PC-9 (cell line): ENCODE measurements around the gene ALX4. TPM values are rescaled to one million over a fixed set of nuclear protein-coding genes. Genes with fewer than 3 reads are reported as not detected.

Source experiments
- BruUV-seq: library from RNA; stranded (reverse); fragments of 400-500 nt; replicated peaks from 2 replicates; lab custom pipeline; 2021; lab: Mats Ljungman, UMichigan
- CTCF ChIA-PET: fragments of 300-600 bp; sonication (Branson Sonifier 250); formaldehyde crosslinking; loops from one replicate; lab custom pipeline; 2022; ENCODE audit warnings: antibody characterized with exemption; lab: Charles Lee
- POLR2A ChIA-PET: fragments of 300-600 bp; sonication (Branson Sonifier 250); formaldehyde crosslinking; loops from one replicate; lab custom pipeline; 2022; ENCODE audit warnings: antibody characterized with exemption; ENCODE audit not compliant: unreplicated experiment; lab: Charles Lee
- DNase-seq, 2 experiments: peaks; one replicate each; pipeline versions ENCODE4 v3.0.0 to v3.0.0-alpha.2; 2015 to 2022; ENCODE audit warnings: mixed read lengths in 1 of 2
- H2AFZ ChIP-seq: fragments of 200-600 bp; sonication (generic); 2 replicates; pipeline ENCODE4 v1.8.1; 2017; ENCODE audit warnings: antibody characterized with exemption
- H3F3A ChIP-seq: fragments of 200-600 bp; sonication (generic); 2 replicates; pipeline ENCODE4 v1.8.1; 2017; ENCODE audit warnings: antibody characterized with exemption, mild to moderate bottlenecking, low read depth; ENCODE audit not compliant: insufficient read depth
- H3K27ac ChIP-seq: fragments of 200-600 bp; sonication (generic); 2 replicates; pipeline ENCODE4 v1.6.1; 2016; ENCODE audit warnings: mixed run types
- H3K27me3 ChIP-seq: fragments of 200-600 bp; sonication (generic); 2 replicates; pipeline ENCODE4 v1.6.1; 2016; ENCODE audit warnings: low read depth, mixed run types; ENCODE audit not compliant: insufficient read depth
- H3K36me3 ChIP-seq: fragments of 200-600 bp; sonication (generic); 2 replicates; pipeline ENCODE4 v1.6.1; 2016; ENCODE audit warnings: low read depth, mixed run types
- H3K4me1 ChIP-seq: fragments of 200-600 bp; sonication (generic); replicated peaks from 2 replicates; pipeline ENCODE4 v1.6.1; 2016; ENCODE audit warnings: mixed run types; ENCODE audit not compliant: insufficient read depth
- H3K4me2 ChIP-seq: fragments of 200-600 bp; sonication (generic); 2 replicates; pipeline ENCODE4 v1.6.1; 2017; ENCODE audit warnings: mixed run types
- H3K4me3 ChIP-seq: fragments of 200-600 bp; sonication (generic); 2 replicates; pipeline ENCODE4 v1.6.1; 2016; ENCODE audit warnings: mixed run types
- H3K79me2 ChIP-seq: fragments of 200-600 bp; sonication (generic); 2 replicates; pipeline ENCODE4 v1.6.1; 2017; ENCODE audit warnings: low read depth, mixed run types
- H3K9me2 ChIP-seq: fragments of 200-600 bp; sonication (generic); 2 replicates; pipeline ENCODE4 v1.8.1; 2017; ENCODE audit warnings: mild to moderate bottlenecking; ENCODE audit not compliant: insufficient read depth
- H3K9me3 ChIP-seq: fragments of 200-600 bp; sonication (generic); 2 replicates; pipeline ENCODE4 v1.8.1; 2016; ENCODE audit warnings: low read depth; ENCODE audit not compliant: insufficient read depth
- H4K20me1 ChIP-seq: fragments of 200-600 bp; sonication (generic); 2 replicates; pipeline ENCODE4 v1.8.1; 2017; ENCODE audit not compliant: insufficient read depth
- EZH2 ChIP-seq: fragments of 200-600 bp; sonication (generic); IDR thresholded peaks from 2 replicates; pipeline ENCODE4 v1.8.0; 2017; ENCODE audit warnings: antibody characterized with exemption, low read depth
- intact Hi-C: fragments of 100-400 bp; cut with micrococcal nuclease; formaldehyde crosslinking; loops from one replicate; pipeline ENCODE4 v1.10.0; 2022; ENCODE audit not compliant: unreplicated experiment
- total RNA-seq: library from RNA; stranded (reverse); gene quantifications from 2 replicates; pipeline ENCODE4 v1.2.3, GENCODE V29; 2021
- TF ChIP-seq, protein P1 (sequence below): fragments of 200-600 bp; sonication (generic); conservative IDR thresholded peaks from 2 replicates; pipeline ENCODE4 v1.6.1; 2017; ENCODE audit warnings: mixed run types, antibody characterized with exemption, mild to moderate bottlenecking, moderate library complexity

Gene ALX4
- total RNA-seq, 1 experiment from 2014 or later: not detected

DNA sequence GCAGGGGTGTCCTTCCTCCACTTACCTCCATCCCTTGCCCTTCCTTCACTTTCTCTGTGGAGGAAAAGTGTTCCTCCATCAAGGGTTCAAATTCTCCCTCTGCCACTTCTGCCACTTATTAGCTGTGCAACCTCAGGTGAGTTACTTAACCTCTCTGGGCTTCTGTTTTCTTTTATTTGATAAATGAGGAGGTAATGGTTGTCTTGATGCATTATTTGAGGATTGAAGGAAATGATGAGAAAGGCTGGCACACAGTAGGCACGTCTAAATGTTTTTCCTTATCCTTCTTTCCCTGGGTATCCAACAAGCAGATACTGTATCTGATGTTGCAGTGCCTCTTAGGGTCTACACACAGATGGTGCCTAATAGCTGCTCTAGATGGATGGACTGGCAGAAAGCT, 14.3 kb upstream of the ALX4 start:
- no TSS peak for BruUV-seq
- no peaks in the 10 kb centered on the region for H3K4me1 ChIP-seq
- no peak overlapping the region for H3K27ac ChIP-seq
- no peaks in the 10 kb centered on the region for H3K79me2 ChIP-seq
- H3K9me2 ChIP-seq: no peaks in the 10 kb centered on the region
- TF ChIP-seq, protein P1, sequence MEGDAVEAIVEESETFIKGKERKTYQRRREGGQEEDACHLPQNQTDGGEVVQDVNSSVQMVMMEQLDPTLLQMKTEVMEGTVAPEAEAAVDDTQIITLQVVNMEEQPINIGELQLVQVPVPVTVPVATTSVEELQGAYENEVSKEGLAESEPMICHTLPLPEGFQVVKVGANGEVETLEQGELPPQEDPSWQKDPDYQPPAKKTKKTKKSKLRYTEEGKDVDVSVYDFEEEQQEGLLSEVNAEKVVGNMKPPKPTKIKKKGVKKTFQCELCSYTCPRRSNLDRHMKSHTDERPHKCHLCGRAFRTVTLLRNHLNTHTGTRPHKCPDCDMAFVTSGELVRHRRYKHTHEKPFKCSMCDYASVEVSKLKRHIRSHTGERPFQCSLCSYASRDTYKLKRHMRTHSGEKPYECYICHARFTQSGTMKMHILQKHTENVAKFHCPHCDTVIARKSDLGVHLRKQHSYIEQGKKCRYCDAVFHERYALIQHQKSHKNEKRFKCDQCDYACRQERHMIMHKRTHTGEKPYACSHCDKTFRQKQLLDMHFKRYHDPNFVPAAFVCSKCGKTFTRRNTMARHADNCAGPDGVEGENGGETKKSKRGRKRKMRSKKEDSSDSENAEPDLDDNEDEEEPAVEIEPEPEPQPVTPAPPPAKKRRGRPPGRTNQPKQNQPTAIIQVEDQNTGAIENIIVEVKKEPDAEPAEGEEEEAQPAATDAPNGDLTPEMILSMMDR: no peak
- no peak for TF ChIP-seq EZH2
- intact Hi-C loops: no loop called here
- ChIA-PET CTCF (no interaction called here), POLR2A (no interaction called here)
- no peaks in the 10 kb centered on the region for H3F3A ChIP-seq
- H3K4me2 ChIP-seq: no peak overlapping the region
- no peak for DNase-seq
- H3K27me3 ChIP-seq: peaks cover 94% of the 10 kb centered on the region
- no peaks in the 10 kb centered on the region for H3K9me3 ChIP-seq
- no peaks in the 10 kb centered on the region for H3K36me3 ChIP-seq
- H2AFZ ChIP-seq: no peak overlapping the region
- H3K4me3 ChIP-seq: no peak overlapping the region
- H4K20me1 ChIP-seq: no peaks in the 10 kb centered on the region

DNA sequence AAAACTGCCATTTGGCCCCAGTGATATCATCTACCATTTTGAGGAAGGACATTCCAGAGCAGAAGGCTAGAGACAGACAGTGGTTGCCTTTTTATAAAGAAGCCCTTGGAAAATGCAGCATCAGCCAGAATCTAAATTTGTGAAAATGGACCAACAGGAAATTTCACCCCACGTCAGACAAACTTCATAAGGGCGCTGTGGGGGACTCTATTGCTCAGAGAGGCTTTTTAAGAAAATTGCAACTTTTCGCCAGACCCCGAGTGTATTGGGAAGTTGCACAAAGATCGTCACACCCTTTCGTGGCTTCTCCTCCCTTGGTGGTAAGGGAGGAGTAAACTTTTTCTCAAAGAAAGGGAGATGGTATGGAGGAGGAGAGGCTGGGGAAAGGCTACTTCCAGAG, 12.3 kb upstream of the ALX4 start:
- no peak for DNase-seq
- Histone ChIP-seq H2AFZ (no peak overlapping the region), H3K9me3 (no peaks in the 10 kb centered on the region), H3K4me2 (no peak overlapping the region), H3K4me1 (no peaks in the 10 kb centered on the region), H3F3A (no peaks in the 10 kb centered on the region), H3K36me3 (no peaks in the 10 kb centered on the region), H3K4me3 (no peak overlapping the region), H3K79me2 (no peaks in the 10 kb centered on the region), H3K9me2 (no peaks in the 10 kb centered on the region), H3K27me3 (peaks cover 100% of the 10 kb centered on the region), H3K27ac (no peak overlapping the region), H4K20me1 (no peaks in the 10 kb centered on the region)
- no peak for TF ChIP-seq EZH2
- TF ChIP-seq, protein P1: no peak
- POLR2A ChIA-PET: no interaction called here
- intact Hi-C loops: no loop called here
- no TSS peak for BruUV-seq
- CTCF ChIA-PET: no interaction called here

DNA sequence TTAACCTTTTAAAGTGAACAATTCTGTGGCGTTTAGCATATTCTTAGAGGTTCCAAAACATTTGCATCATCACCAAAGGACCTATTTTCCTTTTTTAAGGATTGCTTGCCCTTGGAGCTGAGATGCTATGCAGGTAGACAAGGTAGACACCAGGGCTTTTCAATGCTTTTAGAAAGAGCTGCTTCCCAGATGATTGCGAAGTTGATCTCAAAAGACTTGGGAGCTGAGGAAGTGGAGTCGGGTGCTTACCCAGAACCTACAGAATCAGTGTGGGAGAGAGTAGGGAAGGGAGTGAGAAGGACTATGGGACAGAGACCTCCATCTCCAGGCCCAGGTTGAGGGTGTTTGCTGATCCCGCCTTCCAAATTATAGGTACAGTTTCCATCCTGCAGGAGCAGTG, 11.1 kb upstream of the ALX4 start:
- Histone ChIP-seq H3K4me2 (no peak overlapping the region), H3K79me2 (no peaks in the 10 kb centered on the region), H3K27me3 (peaks cover 100% of the 10 kb centered on the region), H3K4me3 (no peak overlapping the region), H3K36me3 (no peaks in the 10 kb centered on the region), H3K9me3 (no peaks in the 10 kb centered on the region), H4K20me1 (no peaks in the 10 kb centered on the region), H3K9me2 (no peaks in the 10 kb centered on the region), H2AFZ (no peak overlapping the region), H3F3A (no peaks in the 10 kb centered on the region), H3K4me1 (no peaks in the 10 kb centered on the region), H3K27ac (no peak overlapping the region)
- TF ChIP-seq EZH2: no peak
- TF ChIP-seq, protein P1: no peak
- ChIA-PET POLR2A (no interaction called here), CTCF (no interaction called here)
- intact Hi-C loops: no loop called here
- DNase-seq: no peak
- no TSS peak for BruUV-seq
